NCI-H1105 (cell line): ENCODE results near the gene HOOK2.
"Not testable (repeated sequence)": the region's sequence is repeated elsewhere in the genome, so short reads cannot be mapped to it uniquely, and the experiment has no call there.

Experiments used
- DNase-seq: peaks from one replicate; lab custom pipeline; 2025; lab: John Stamatoyannopoulos, UW

HOOK2 gene

GRCh38 chr19:12754465-12755196, 20.7 kb downstream of the HOOK2 start:
- DNase-seq = no peak

- no peak for DNase-seq
These were observed 23.1 kb downstream of the HOOK2 start for GRCh38 chr19:12752056-12752781.

- DNase-seq = no peak
These were observed 23.7 kb downstream of the HOOK2 start, which contains the start of gene BEST2 for GRCh38 chr19:12751635-12752034. Gene BEST2, plus strand, starts transcription at chr19:12751791. Its CDS starts 802 bp downstream, at chr19:12752593.

- DNase-seq = no peak
These were observed 24.5 kb downstream of the HOOK2 start for GRCh38 chr19:12750851-12751250.

- DNase-seq = peak; percentile 2
These were observed 25.3 kb downstream of the HOOK2 start for GRCh38 chr19:12749938-12750521.

GRCh38 chr19:12748489-12748888, 26.9 kb downstream of the HOOK2 start:
- no peak for DNase-seq

GRCh38 chr19:12745166-12745897, 30.0 kb downstream of the HOOK2 start:
- DNase-seq = no peak

GRCh38 chr19:12737835-12738351, 37.5 kb downstream of the HOOK2 start:
- DNase-seq = no peak

- peak; percentile 100 for DNase-seq
These were observed 38.1 kb downstream of the HOOK2 start, which contains the start of gene GET3 for GRCh38 chr19:12736995-12737834. Gene GET3, plus strand, starts transcription at chr19:12737497. Its CDS starts 9 bp downstream, at chr19:12737506.

GRCh38 chr19:12733369-12734214, 41.8 kb downstream of the HOOK2 start:
- DNase-seq = no peak

GRCh38 chr19:12731337-12731736, 44.0 kb downstream of the HOOK2 start:
- no peak for DNase-seq

GRCh38 chr19:12730064-12730463, 45.3 kb downstream of the HOOK2 start:
- DNase-seq = no peak

GRCh38 chr19:12727745-12728433, 47.5 kb downstream of the HOOK2 start:
- no peak for DNase-seq

- no peak for DNase-seq
These were observed 48.4 kb downstream of the HOOK2 start for GRCh38 chr19:12726988-12727316.

- not testable (repeated sequence) for DNase-seq
These were observed 49.7 kb downstream of the HOOK2 start for GRCh38 chr19:12725612-12726011.

- peak; percentile 68 for DNase-seq
These were observed 51.5 kb downstream of the HOOK2 start, which contains the start of gene TNPO2 for GRCh38 chr19:12723641-12724426. Gene TNPO2, minus strand, starts transcription at chr19:12723932. Its CDS starts 2,955 bp downstream, at chr19:12720977.

- DNase-seq = no peak
These were observed 52.0 kb downstream of the HOOK2 start for GRCh38 chr19:12723381-12723640.

- DNase-seq = peak; percentile 99
These were observed 52.6 kb downstream of the HOOK2 start for GRCh38 chr19:12722566-12723380.
